Right hindlimb (tissue), 1 donor: ENCODE data around the gene KLHDC9.

Experiments used
- DNase-seq: peaks from one replicate; pipeline ENCODE4 v3.0.0-alpha.2; 2018

Gene KLHDC9

DNA sequence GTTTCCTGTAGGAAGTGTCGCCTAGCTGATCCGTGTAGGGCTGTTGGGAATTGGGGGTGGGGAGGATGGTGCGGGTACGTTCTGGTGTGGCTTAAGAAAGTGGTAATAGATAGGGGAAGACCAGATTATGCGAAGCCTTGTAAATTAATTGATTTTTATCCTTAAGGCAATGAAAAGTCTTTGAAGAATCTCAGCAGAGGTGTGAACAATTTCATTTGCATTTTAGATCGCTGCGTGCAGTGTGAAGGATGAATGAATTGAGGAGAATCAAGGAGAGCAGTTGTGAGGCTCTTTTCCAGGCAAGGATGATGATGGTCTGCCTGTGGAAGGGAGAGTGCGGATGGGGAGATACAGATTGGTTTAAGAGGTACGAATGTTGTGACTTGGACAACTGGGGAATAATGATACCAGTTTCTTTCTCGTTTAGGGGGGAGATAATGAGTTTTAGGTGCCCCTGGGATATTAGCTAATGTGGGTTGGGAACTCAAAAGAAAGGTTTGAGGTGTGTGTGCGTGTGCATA lies 35.1 kb downstream of the KLHDC9 start:
- no peak for DNase-seq

DNA sequence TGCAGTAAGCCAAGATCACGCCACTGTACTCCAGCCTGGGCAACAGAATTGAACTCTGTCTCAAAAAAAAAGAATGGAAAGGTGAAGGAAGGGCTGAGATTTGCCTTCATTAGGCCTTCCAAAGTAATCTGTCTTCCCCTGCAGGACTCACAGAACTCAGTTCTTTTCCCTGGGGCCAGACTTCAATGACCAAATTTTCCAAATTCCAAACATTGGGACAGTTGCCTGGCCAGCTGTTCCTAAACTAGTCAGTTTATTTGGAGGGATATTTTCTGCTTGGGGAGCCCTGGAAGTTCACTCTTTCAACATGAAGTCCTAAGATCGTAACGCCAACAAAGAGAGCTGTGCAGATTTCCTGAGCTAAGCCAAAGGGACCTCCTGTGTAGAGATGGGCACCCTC lies 39.7 kb downstream of the KLHDC9 start:
- DNase-seq, result no peak

DNA sequence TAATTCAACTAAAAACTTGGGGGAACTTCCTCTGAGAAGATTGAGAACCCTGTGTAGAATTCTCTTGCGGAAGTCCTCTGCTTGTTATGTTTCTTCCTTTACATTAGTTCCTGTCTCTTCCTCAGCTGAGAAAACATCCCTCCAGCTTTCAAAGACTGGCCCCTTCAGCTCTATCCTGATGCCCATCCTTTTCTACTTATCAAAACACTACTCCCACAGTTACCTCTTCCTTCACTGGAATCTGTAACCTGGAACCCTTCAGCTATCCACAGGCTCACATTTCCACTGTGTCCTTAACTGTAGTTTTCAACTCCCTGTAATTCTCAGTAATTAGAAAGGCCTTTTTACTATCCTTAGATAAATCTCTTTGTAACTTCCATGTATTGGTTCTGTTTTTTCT lies 40.3 kb downstream of the KLHDC9 start:
- DNase-seq, result no peak

DNA sequence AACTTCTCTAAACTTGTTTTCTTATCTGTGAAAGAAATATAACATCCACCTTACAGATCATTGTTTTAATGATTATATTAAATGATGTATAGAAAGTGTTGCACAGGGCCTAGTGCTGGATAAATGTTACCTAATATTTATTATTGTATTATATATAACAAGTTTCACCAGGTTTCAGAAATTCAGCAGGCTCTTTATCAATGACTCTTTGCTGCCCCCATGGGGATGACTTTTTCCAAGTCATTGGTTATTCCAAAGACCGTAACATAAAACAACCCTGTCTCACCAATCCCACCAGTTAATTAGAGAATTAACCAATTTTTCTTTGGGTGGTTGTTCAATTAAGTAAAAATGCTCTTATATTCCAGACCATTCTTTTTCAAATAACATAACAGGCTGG lies 41.6 kb downstream of the KLHDC9 start:
- DNase-seq, result no peak

DNA sequence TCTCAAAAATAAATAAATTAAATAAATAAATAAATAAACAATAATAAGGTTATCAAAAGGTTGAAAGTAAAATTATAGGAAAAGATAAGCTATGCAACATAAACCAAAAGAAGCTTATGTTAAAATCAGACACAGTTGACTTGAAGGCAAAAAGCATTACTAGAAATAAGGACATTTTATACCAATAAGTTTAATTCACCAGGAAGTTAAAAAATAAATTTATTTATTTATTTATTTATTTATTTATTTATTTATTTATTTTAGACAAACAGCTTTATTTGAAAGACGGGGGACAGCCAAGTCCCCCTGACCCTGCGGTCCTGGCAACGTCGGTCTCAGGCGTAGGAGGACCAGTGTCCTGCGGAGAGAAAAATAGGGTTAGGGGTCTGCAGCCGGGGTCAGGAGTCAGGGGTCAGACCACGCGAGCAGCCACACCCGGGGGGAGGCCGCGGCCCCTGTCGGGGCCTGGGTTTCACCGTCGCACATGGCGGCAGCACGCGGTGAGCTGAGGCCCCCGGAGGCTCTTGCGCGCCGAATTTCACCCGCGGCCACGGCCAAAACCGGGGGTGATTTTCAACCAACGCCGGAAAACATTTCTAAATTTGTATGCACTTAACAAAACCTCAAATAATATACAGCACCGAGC lies 42.7 kb downstream of the KLHDC9 start:
- DNase-seq, result no peak

DNA sequence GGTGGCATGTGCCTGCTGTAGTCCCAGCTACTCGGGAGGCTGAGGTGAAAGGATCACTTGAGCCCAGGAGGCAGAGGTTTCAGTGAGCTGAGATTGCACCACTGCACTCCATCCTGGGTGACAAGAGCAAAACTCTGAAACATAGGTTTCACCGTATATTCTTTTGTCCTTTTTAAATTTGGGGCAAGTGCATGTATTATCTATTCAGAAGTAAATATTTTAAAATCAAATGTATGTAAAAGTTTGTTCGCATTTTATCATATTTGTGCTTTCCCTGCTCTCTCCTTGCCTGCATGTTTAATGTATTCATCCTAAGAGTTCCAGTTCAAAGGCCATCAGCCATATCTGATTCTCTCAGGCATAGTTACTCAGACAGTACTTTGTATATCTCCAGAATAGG lies 47.7 kb downstream of the KLHDC9 start:
- DNase-seq, result no peak
